Left lung (tissue), 10 donors: ENCODE measurements around the gene STS. TPM values are rescaled to one million over a fixed set of nuclear protein-coding genes. Genes with fewer than 3 reads are reported as not detected.

Experiments
- ATAC-seq: fragments of 200-7000 bp; cut with Tn5 transposase; one replicate; pipeline ENCODE4 v1.9.1; 2020; ENCODE audit warnings: moderate library complexity
- DNase-seq, 4 donors: peaks; one replicate each; pipeline ENCODE4 v3.0.0-alpha.2; 2013 to 2020
- H3K27ac ChIP-seq, 2 donors: fragments of 200-600 bp; sonication (generic) in 1 of 2; one replicate each; pipeline versions ENCODE4 v1.5.0 to v1.8.0; 2020 to 2021
- H3K27me3 ChIP-seq, 2 donors: fragments of 200-600 bp; sonication (generic) in 1 of 2; one replicate each; pipeline versions ENCODE4 v1.5.0 to v1.8.0; 2020 to 2021
- H3K36me3 ChIP-seq, 2 donors: fragments of 200-600 bp; sonication (generic) in 1 of 2; one replicate each; pipeline versions ENCODE4 v1.5.0 to v1.8.0; 2020 to 2021
- H3K4me1 ChIP-seq, 2 donors: fragments of 200-600 bp; one replicate each; pipeline ENCODE4 v1.8.0; 2021
- H3K4me3 ChIP-seq, 2 donors: fragments of 200-600 bp; sonication (generic) in 1 of 2; one replicate each; pipeline versions ENCODE4 v1.5.0 to v1.8.0; 2020 to 2021; ENCODE audit warnings: mild to moderate bottlenecking in 1 of 2
- H3K9me3 ChIP-seq, 2 donors: fragments of 200-600 bp; sonication (generic) in 1 of 2; one replicate each; pipeline versions ENCODE4 v1.5.0 to v1.8.0; 2020 to 2021
- intact Hi-C, 2 donors: fragments of 100-400 bp; cut with DNase I; formaldehyde crosslinking; loops; one replicate each; pipeline versions ENCODE4 v1.11.2 to v1.14.2; 2022
- polyA plus RNA-seq, 6 donors: library from polyadenylated mRNA; unstranded; fragments of 120-200 nt; gene quantifications; one replicate each; pipeline ENCODE4 v1.2.1, GENCODE V29; 2013; ENCODE audit not compliant: insufficient read length in 6 of 6
- total RNA-seq, 2 donors: library from RNA; stranded (reverse); fragmentation: NEBNext Ultra II Directional; extraction: Animal tissue kit (Norgen Biotek cat#: 25700); gene quantifications; one replicate each; pipeline ENCODE4 v1.2.1, GENCODE V29; 2021
- TF ChIP-seq, protein P1 (sequence below), 2 donors: fragments of 200-600 bp; sonication (generic) in 1 of 2; IDR thresholded peaks; one replicate each; pipeline versions ENCODE4 v1.5.0 to v1.8.0; 2021; ENCODE audit warnings: antibody characterized with exemption in 2 of 2
- donor health status: DM: no; HTN: yes; CAD: no.
- donor health status: DM: no; HTN: no; CAD: no.

STS gene
- total and polyA plus RNA-seq, 8 donors: 4.9 to 33.8 (median 6.2) TPM

DNA sequence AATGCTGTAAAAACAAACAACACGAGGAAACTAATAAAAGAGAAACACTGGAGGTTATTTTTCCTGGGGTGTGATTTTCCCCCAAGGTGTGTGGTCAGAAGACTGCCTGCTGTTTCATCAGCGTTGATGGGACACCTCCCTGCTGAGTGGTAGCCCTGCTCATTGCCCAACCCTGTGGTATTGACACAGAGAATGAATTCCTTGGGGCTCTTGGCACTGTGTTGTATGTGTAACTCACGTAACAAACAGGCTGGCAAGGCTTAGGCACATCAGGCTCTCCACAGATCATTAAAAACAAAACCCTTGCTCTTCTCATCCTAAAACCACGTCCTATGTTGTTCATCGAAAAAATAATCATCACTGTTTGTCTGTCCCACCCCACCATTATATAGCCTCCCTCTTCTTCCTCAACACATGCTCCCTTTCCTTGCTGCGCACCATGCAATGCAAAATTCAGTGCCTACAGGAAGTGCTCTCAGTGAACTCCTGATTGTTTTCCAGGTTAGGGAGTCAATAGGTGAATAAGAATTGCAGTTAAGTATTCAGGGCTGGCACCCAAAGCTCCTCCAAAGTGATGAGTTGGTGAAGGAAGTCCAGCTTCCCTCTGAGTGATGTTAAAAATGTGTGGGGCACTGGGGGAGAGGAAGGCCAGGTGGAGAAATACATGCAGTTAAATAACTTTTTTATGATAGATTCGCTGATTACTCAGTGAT is 11.8 kb downstream of the STS start:
- no peak overlapping the region for H3K27ac ChIP-seq
- H3K27me3 ChIP-seq: no peaks in the 10 kb centered on the region
- TF ChIP-seq, protein P1, sequence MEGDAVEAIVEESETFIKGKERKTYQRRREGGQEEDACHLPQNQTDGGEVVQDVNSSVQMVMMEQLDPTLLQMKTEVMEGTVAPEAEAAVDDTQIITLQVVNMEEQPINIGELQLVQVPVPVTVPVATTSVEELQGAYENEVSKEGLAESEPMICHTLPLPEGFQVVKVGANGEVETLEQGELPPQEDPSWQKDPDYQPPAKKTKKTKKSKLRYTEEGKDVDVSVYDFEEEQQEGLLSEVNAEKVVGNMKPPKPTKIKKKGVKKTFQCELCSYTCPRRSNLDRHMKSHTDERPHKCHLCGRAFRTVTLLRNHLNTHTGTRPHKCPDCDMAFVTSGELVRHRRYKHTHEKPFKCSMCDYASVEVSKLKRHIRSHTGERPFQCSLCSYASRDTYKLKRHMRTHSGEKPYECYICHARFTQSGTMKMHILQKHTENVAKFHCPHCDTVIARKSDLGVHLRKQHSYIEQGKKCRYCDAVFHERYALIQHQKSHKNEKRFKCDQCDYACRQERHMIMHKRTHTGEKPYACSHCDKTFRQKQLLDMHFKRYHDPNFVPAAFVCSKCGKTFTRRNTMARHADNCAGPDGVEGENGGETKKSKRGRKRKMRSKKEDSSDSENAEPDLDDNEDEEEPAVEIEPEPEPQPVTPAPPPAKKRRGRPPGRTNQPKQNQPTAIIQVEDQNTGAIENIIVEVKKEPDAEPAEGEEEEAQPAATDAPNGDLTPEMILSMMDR (IDR thresholded peaks at IDR 0.05): no peak
- no peaks in the 10 kb centered on the region for H3K9me3 ChIP-seq
- ATAC-seq (peak; percentile 93), DNase-seq (peak in 1 of 4 donors; percentile 35)
- no peaks in the 10 kb centered on the region for H3K36me3 ChIP-seq
- H3K4me3 ChIP-seq: no peak overlapping the region
- intact Hi-C loops: no loop called here
- no peaks in the 10 kb centered on the region for H3K4me1 ChIP-seq

DNA sequence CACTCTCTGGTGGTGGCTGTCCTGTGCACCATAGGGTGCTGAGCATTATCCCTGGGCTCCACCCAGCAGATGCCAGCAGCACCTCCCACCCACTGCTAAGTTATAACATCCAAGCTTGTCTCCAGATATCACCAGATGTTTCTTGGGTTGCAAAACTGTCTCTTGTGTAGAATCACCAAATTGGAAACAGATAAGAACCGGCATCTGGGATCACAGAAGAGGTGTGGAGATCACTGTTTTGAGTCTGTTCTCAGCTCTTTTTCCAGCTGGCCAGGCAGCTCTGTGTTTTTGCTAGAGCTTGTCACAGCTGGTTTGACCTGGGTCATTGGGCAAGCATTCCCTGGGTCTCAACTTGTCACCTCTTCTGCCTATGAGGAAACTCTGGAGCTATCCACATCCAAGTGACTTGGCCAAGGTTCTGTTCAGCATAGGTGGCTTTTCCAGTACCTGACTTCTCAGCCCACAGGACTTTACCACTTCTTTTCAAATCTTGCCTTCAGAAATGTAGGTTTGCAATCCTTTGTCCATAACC is 15.7 kb downstream of the STS start:
- no peaks in the 10 kb centered on the region for H3K4me1 ChIP-seq
- intact Hi-C loops: no loop called here
- no peak for DNase-seq
- H3K27me3 ChIP-seq: no peaks in the 10 kb centered on the region
- no peaks in the 10 kb centered on the region for H3K9me3 ChIP-seq
- H3K4me3 ChIP-seq: no peak overlapping the region
- no peak overlapping the region for H3K27ac ChIP-seq
- TF ChIP-seq, protein P1 (IDR thresholded peaks at IDR 0.05): no peak
- no peak for ATAC-seq
- no peaks in the 10 kb centered on the region for H3K36me3 ChIP-seq

DNA sequence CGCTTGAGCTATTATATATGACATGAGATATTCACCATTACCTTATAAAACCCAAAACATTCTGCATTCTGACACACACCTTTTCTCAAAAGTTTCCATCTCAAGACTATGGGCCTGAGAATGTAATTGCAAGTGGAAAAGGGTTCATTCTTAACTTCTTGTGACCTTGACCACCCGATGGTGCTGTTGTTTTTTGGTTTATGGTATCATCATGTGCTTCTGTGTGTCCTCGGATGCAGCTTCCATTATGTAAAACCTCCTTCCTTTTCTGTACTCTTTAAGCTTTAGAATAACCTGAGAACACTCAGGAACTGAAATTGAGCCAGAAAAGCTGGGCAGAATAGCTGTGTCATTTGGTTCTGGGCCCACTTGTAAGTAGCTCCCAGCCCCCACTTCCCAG is 16.7 kb downstream of the STS start:
- TF ChIP-seq, protein P1 (IDR thresholded peaks at IDR 0.05): no peak
- Histone ChIP-seq H3K36me3 (no peaks in the 10 kb centered on the region), H3K27ac (no peak overlapping the region), H3K9me3 (no peaks in the 10 kb centered on the region), H3K27me3 (no peaks in the 10 kb centered on the region), H3K4me1 (no peaks in the 10 kb centered on the region), H3K4me3 (no peak overlapping the region)
- intact Hi-C loops: no loop called here
- no peak for ATAC-seq
- no peak for DNase-seq

DNA sequence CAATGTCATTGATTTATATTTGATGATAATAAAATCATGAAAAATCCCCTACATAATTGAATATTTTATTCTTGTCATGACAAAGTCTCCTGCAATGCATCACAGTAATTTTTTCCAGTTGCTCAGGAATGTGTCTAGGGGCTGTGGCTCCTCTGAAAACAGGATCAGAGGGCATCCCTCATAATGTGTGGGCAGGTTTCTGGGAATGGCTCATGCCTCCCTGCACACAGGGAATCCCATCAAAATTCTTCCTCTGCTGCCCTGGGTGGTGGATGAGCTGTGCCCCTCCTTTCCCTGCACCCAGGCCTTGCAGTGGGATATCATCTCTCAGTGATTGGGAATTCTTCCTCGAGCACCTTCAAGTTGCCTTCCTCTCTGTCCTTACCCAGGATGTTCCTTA is 20.9 kb downstream of the STS start:
- no peaks in the 10 kb centered on the region for H3K4me1 ChIP-seq
- TF ChIP-seq, protein P1 (IDR thresholded peaks at IDR 0.05): no peak
- DNase-seq (no peak), ATAC-seq (no peak)
- H3K36me3 ChIP-seq: no peaks in the 10 kb centered on the region
- no peak overlapping the region for H3K27ac ChIP-seq
- intact Hi-C loops: no loop called here
- no peaks in the 10 kb centered on the region for H3K27me3 ChIP-seq
- H3K9me3 ChIP-seq: no peaks in the 10 kb centered on the region
- no peak overlapping the region for H3K4me3 ChIP-seq

DNA sequence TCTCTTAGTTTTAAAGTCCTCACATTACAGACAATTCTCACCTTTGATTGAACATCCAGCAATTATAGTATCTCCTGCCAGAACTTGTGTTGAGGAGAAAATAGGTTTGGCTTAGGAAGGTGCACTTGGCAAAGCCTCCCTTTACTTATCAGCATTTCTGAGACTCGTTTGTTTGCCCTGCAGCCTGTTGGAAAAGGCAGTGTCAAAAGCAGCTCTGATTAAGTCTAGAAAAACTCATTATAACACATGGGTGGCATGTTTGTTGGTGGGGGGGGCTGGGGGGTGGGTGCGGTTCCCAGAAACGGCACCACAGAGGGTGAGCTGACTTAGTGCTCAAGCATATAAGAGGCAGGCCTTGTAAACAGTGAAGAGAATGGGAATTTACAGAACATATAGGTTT is 22.1 kb downstream of the STS start:
- Histone ChIP-seq H3K4me3 (no peak overlapping the region), H3K9me3 (no peaks in the 10 kb centered on the region), H3K4me1 (no peaks in the 10 kb centered on the region), H3K36me3 (no peaks in the 10 kb centered on the region), H3K27me3 (no peaks in the 10 kb centered on the region), H3K27ac (no peak overlapping the region)
- TF ChIP-seq, protein P1 (IDR thresholded peaks at IDR 0.05): no peak
- intact Hi-C loops: no loop called here
- ATAC-seq (peak; percentile 68), DNase-seq (no peak)
